ENCODE data around the gene ABCB11. TPM values are rescaled to one million over a fixed set of nuclear protein-coding genes. Genes with fewer than 3 reads are reported as not detected.
"Not testable (repeated sequence)": the region's sequence is repeated elsewhere in the genome, so short reads cannot be mapped to it uniquely, and the experiment has no call there.

Gene ABCB11
- total RNA-seq, 1 donor from 2014 or later: not detected

DNA sequence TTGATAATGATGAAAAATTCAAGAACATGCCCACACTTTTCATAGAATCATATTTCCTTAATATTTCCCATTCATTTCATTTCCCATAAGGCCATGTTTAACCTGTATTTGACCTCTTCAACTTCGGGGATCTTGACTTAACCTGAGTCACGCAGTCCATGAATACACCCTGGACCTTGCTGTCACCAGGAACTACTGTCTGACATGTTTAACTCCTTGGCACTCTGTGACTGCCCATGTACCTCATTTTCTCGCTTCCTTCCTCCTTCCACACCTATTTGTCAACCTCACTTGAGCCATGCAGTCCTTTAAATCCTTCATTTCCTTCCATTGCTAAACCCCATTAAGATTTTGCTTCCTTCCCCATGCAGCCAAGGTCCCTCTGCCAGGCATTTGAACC, 16.3 kb downstream of the ABCB11 start:
- no peak for TF ChIP-seq EZH2phosphoT487 (IDR thresholded peaks at IDR 0.05)
- TF ChIP-seq EZH2 (IDR thresholded peaks at IDR 0.05): no peak
- TF ChIP-seq, protein P1, sequence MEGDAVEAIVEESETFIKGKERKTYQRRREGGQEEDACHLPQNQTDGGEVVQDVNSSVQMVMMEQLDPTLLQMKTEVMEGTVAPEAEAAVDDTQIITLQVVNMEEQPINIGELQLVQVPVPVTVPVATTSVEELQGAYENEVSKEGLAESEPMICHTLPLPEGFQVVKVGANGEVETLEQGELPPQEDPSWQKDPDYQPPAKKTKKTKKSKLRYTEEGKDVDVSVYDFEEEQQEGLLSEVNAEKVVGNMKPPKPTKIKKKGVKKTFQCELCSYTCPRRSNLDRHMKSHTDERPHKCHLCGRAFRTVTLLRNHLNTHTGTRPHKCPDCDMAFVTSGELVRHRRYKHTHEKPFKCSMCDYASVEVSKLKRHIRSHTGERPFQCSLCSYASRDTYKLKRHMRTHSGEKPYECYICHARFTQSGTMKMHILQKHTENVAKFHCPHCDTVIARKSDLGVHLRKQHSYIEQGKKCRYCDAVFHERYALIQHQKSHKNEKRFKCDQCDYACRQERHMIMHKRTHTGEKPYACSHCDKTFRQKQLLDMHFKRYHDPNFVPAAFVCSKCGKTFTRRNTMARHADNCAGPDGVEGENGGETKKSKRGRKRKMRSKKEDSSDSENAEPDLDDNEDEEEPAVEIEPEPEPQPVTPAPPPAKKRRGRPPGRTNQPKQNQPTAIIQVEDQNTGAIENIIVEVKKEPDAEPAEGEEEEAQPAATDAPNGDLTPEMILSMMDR (IDR thresholded peaks at IDR 0.05): no peak
- no peak overlapping the region for H2AFZ ChIP-seq (replicated peaks)
- Mint-ChIP-seq H3K27ac (no peak overlapping the region), H3K27me3 (ENCODE audit: insufficient read depth, low read depth) (no peaks in the 10 kb centered on the region), H3K4me1 (no peaks in the 10 kb centered on the region), H3K4me3 (no peak overlapping the region), H3K9me3 (no peaks in the 10 kb centered on the region), H3K36me3 (no peaks in the 10 kb centered on the region)
- H4K20me1 ChIP-seq (ENCODE audit: low read depth): no peaks in the 10 kb centered on the region
- no peaks in the 10 kb centered on the region for H3F3A ChIP-seq (ENCODE audit: low read depth)
- H3K4me2 ChIP-seq: no peak overlapping the region
- H3K27me3 ChIP-seq: no peaks in the 10 kb centered on the region
- no peaks in the 10 kb centered on the region for H3K9me3 ChIP-seq (ENCODE audit: low read depth)
- DNase-seq (ENCODE audit: low spot score): no peak
- H3K9ac ChIP-seq: no peak overlapping the region
- H3K36me3 ChIP-seq: no peaks in the 10 kb centered on the region
- no peak overlapping the region for H3K4me3 ChIP-seq
- H3K4me1 ChIP-seq: no peaks in the 10 kb centered on the region
- H3K79me2 ChIP-seq (ENCODE audit: low read depth): no peaks in the 10 kb centered on the region
- no peak overlapping the region for H3K27ac ChIP-seq

DNA sequence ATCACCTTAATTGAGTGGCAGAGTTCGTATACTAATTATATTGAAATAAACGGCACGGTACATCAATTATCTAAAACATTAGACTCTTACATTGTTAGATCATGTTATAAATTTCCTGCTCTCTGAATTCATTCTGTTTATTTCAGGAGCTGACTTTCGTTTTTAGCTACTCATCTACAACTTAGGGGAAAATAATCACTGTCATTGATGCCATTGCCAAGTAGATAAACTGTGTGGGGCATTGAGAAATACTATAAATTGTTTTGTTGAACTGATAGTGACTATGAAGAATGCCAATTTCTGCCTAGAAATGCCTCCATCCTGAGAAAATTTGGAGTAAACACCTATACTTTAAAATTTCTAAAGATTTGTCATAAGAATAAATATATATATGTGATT, 17.5 kb downstream of the ABCB11 start:
- Histone ChIP-seq H3K4me3 (no peak overlapping the region), H3F3A (ENCODE audit: low read depth) (no peaks in the 10 kb centered on the region), H3K4me2 (no peak overlapping the region), H2AFZ (replicated peaks) (no peak overlapping the region), H3K79me2 (ENCODE audit: low read depth) (no peaks in the 10 kb centered on the region), H3K9me3 (ENCODE audit: low read depth) (no peaks in the 10 kb centered on the region), H3K36me3 (no peaks in the 10 kb centered on the region), H3K9ac (no peak overlapping the region), H3K4me1 (no peaks in the 10 kb centered on the region), H3K27ac (no peak overlapping the region), H4K20me1 (ENCODE audit: low read depth) (no peaks in the 10 kb centered on the region), H3K27me3 (no peaks in the 10 kb centered on the region)
- DNase-seq (ENCODE audit: low spot score): no peak
- Mint-ChIP-seq H3K9me3 (no peaks in the 10 kb centered on the region), H3K4me1 (no peaks in the 10 kb centered on the region), H3K36me3 (no peaks in the 10 kb centered on the region), H3K4me3 (no peak overlapping the region), H3K27me3 (ENCODE audit: insufficient read depth, low read depth) (no peaks in the 10 kb centered on the region), H3K27ac (no peak overlapping the region)
- TF ChIP-seq, protein P1 (IDR thresholded peaks at IDR 0.05): no peak
- TF ChIP-seq EZH2 (IDR thresholded peaks at IDR 0.05) (no peak), EZH2phosphoT487 (IDR thresholded peaks at IDR 0.05) (no peak)

DNA sequence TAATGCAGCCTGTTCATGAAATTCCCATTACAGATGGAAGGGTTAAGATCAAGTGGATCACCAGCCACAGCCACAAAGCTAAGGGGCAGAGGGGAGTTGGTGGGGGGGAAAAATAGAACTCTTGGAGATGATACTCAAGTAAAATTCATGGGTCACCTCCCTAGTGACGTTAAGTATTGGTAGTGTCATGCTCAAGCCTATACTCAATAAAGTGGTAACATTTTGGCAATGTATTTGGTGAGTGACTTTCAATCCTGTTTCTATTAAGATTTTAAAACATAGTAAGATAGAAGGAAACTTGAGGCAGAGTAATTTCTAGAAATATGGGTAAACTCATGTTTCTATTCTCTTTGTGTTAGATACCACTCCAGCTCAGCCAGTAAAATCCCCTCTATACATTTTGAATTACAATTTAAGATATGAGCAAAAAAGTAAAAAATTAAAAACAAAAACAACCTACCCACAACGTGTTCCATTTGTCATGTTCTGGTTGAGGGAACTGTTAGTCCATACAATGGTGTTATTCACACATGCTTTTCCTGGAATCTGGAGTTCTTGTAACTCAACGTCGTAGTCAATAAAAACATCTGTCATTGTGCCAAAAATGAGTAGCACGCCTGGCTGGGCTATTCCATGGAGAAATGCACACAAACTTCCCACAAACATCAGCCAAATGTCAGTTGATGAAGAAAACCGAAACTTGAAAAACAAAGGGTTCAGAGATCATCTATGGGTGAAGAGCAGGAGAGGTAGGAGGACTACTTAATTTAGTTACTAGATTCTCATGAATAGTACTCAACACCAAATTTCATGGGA, 18.1 kb downstream of the ABCB11 start:
- Mint-ChIP-seq H3K4me3 (no peak overlapping the region), H3K9me3 (no peaks in the 10 kb centered on the region), H3K4me1 (no peaks in the 10 kb centered on the region), H3K27me3 (ENCODE audit: insufficient read depth, low read depth) (no peaks in the 10 kb centered on the region), H3K36me3 (no peaks in the 10 kb centered on the region), H3K27ac (no peak overlapping the region)
- Histone ChIP-seq H3K9me3 (ENCODE audit: low read depth) (no peaks in the 10 kb centered on the region), H3K9ac (no peak overlapping the region), H3K4me1 (no peaks in the 10 kb centered on the region), H3K4me2 (no peak overlapping the region), H3K36me3 (no peaks in the 10 kb centered on the region), H3K79me2 (ENCODE audit: low read depth) (no peaks in the 10 kb centered on the region), H3K4me3 (no peak overlapping the region), H3K27me3 (no peaks in the 10 kb centered on the region), H3K27ac (no peak overlapping the region), H2AFZ (replicated peaks) (no peak overlapping the region), H3F3A (ENCODE audit: low read depth) (no peaks in the 10 kb centered on the region), H4K20me1 (ENCODE audit: low read depth) (no peaks in the 10 kb centered on the region)
- TF ChIP-seq, protein P1 (IDR thresholded peaks at IDR 0.05): no peak
- TF ChIP-seq EZH2phosphoT487 (IDR thresholded peaks at IDR 0.05): no peak
- no peak for TF ChIP-seq EZH2 (IDR thresholded peaks at IDR 0.05)
- no peak for DNase-seq (ENCODE audit: low spot score)

DNA sequence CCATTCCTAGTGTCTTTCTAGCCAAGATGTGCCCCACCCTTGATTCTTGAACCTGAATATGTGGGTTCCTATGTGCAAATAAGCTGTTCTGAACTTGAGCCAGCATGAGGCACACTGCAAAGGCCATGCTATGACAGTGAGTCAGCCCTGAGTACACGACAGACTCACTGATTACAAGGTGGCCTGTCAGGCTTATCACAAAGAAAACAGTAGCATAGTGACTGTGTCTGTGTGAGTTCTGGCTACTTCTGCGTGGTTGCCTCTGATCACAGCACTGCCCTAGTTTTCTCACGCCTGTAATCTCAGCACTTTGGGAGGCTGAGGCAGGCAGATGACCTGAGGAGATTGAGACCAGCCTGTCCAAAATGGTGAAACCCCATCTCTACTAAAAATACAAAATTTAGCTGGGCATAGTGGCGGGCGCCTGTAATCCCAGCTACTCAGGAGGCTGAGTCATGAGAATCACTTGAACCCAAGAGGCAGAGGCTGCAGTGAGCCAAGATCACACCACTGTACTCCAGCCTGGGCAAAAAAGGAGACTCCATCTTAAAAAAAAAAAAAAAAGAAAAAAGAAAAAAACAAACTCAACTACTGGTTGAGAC, 18.8 kb downstream of the ABCB11 start:
- not testable (repeated sequence) for H3K27ac ChIP-seq; H3K4me3 ChIP-seq; H2AFZ ChIP-seq (replicated peaks); H3K4me2 ChIP-seq; H3K27ac Mint-ChIP-seq; H3K9ac ChIP-seq; H3K9me3 ChIP-seq (ENCODE audit: low read depth); H3K36me3 ChIP-seq; H3K4me1 Mint-ChIP-seq; H3K27me3 ChIP-seq; H3K36me3 Mint-ChIP-seq; H3K4me1 ChIP-seq; H3K27me3 Mint-ChIP-seq (ENCODE audit: insufficient read depth, low read depth); H3K9me3 Mint-ChIP-seq; H4K20me1 ChIP-seq (ENCODE audit: low read depth); H3K4me3 Mint-ChIP-seq; H3F3A ChIP-seq (ENCODE audit: low read depth); DNase-seq (ENCODE audit: low spot score); H3K79me2 ChIP-seq (ENCODE audit: low read depth)

All from neural progenitor cell (in vitro differentiated cells).